Neural cell (in vitro differentiated cells): ENCODE measurements around the gene IL22.

Experiments
- CTCF ChIP-seq: fragments of 450-650 bp; IDR thresholded peaks from 2 replicates; pipeline ENCODE4 v1.5.1; 2014; ENCODE audit warnings: antibody characterized with exemption, mild to moderate bottlenecking, moderate library complexity; ENCODE audit not compliant: poor library complexity, severe bottlenecking
- EP300 ChIP-seq: fragments of 450-650 bp; conservative IDR thresholded peaks from 2 replicates; pipeline ENCODE4 v1.6.1; 2014; ENCODE audit warnings: antibody characterized with exemption, mild to moderate bottlenecking, moderate library complexity; ENCODE audit not compliant: poor library complexity, severe bottlenecking
- EZH2 ChIP-seq: fragments of 200-600, 300-800 bp; shearing (Covaris generic), sonication (generic); IDR thresholded peaks from 2 replicates; pipeline ENCODE4 v1.6.1; 2014; ENCODE audit warnings: antibody characterized with exemption, low read length, borderline replicate concordance, mild to moderate bottlenecking; ENCODE audit not compliant: insufficient read depth, poor library complexity, severe bottlenecking
- MXI1 ChIP-seq: fragments of 450-650 bp; conservative IDR thresholded peaks from 2 replicates; pipeline ENCODE4 v1.6.1; 2014; ENCODE audit warnings: antibody characterized with exemption, mild to moderate bottlenecking; ENCODE audit not compliant: poor library complexity, severe bottlenecking
- POLR2AphosphoS5 ChIP-seq: IDR thresholded peaks from 2 replicates; pipeline ENCODE4 v1.6.1; 2012
- TAF1 ChIP-seq: IDR thresholded peaks from 2 replicates; pipeline ENCODE4 v1.6.1; 2012; ENCODE audit warnings: low read depth

GRCh38 chr12:68286396-68286795 is 33.0 kb upstream of the IL22 start:
- TF ChIP-seq CTCF (no peak), TAF1 (no peak), EZH2 (no peak), POLR2AphosphoS5 (no peak), MXI1 (no peak), EP300 (no peak)
